Immature natural killer cell (primary cell): ENCODE data around the gene FIP1L1. TPM values are rescaled to one million over a fixed set of nuclear protein-coding genes. Genes with fewer than 3 reads are reported as not detected.
A peak's percentile ranks its signal among the peaks of the same experiment; 100 is the strongest.

Source experiments
- DNase-seq, 3 donors: peaks; one replicate each; pipeline ENCODE4 v3.0.0; 2022; ENCODE audit warnings: mixed read lengths in 1 of 3
- H3K27ac Mint-ChIP-seq, 6 donors: one replicate each; pipeline ENCODE4 v1.8.0; 2020; ENCODE audit warnings: mixed read lengths in 6 of 6, mild to moderate bottlenecking in 5 of 6, inconsistent platforms in 4 of 6, moderate library complexity in 3 of 6
- H3K27me3 Mint-ChIP-seq, 3 donors: one replicate each; pipeline ENCODE4 v1.8.0; 2020 to 2021; ENCODE audit warnings: low read depth in 3 of 3, mild to moderate bottlenecking in 3 of 3, mixed read lengths in 3 of 3, moderate library complexity in 3 of 3, inconsistent platforms in 1 of 3
- H3K36me3 Mint-ChIP-seq, 3 donors: one replicate each; pipeline ENCODE4 v1.8.0; 2020; ENCODE audit warnings: mixed read lengths in 3 of 3, inconsistent platforms in 2 of 3, mild to moderate bottlenecking in 2 of 3
- H3K4me1 Mint-ChIP-seq, 2 donors: one replicate each; pipeline ENCODE4 v1.8.0; 2020; ENCODE audit warnings: inconsistent platforms in 2 of 2, mild to moderate bottlenecking in 2 of 2, mixed read lengths in 2 of 2, moderate library complexity in 1 of 2
- H3K4me3 Mint-ChIP-seq, 5 donors: one replicate each; pipeline ENCODE4 v1.8.0; 2020; ENCODE audit warnings: mild to moderate bottlenecking in 5 of 5, mixed read lengths in 5 of 5, inconsistent platforms in 3 of 5, moderate library complexity in 3 of 5
- H3K9me3 Mint-ChIP-seq, 6 donors: one replicate each; pipeline ENCODE4 v1.8.0; 2020; ENCODE audit warnings: mild to moderate bottlenecking in 6 of 6, mixed read lengths in 6 of 6, inconsistent platforms in 4 of 6, moderate library complexity in 3 of 6
- polyA plus RNA-seq, 3 donors: library from polyadenylated mRNA; unstranded; fragments of 300-500 nt; fragmentation: Illumina TruSeq; gene quantifications; one replicate each; pipeline ENCODE4 v1.2.3, GENCODE V29; 2021

Gene FIP1L1
- polyA plus RNA-seq, 3 donors from 2014 or later = 43.3 to 75.8 (median 75.3) TPM

DNA sequence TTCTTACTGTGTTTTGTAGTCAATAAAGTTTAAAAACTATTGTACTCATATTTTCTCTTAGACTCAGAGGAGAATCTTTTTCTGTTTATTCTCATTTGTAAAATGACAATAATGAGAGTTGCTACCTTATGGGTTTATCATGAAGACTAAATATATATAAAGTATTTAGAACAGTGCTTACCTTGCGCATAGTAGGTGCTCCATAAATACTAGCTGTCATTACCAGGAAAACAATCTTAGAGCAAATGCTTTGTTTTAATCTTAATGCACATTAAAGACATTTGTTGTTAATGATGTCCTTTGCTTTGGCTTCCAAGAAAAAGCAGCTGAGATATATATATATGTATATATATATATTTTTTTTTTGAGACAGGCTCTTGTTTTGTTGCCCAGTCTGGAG is 44.9 kb downstream of the FIP1L1 start:
- Mint-ChIP-seq H3K36me3 (peaks cover 3 to 5% (median 3%) of the 10 kb centered on the region in 3 donors), H3K4me1 (peaks cover 0 to 22% of the 10 kb centered on the region in 2 donors), H3K9me3 (no peaks in the 10 kb centered on the region), H3K27me3 (peaks cover 0 to 4% (median 0%) of the 10 kb centered on the region in 3 donors), H3K4me3 (no peak overlapping the region), H3K27ac (no peak overlapping the region)
- no peak for DNase-seq

- Mint-ChIP-seq H3K27ac (peak overlapping the region in 1 of 6 donors; percentile 45), H3K4me3 (no peak overlapping the region), H3K36me3 (peaks cover 8 to 16% (median 9%) of the 10 kb centered on the region in 3 donors), H3K4me1 (peaks cover 0 to 15% of the 10 kb centered on the region in 2 donors), H3K27me3 (no peaks in the 10 kb centered on the region), H3K9me3 (no peaks in the 10 kb centered on the region)
- no peak for DNase-seq
Observed at GRCh38 chr4:53424280-53424679, 46.8 kb downstream of the FIP1L1 start.

DNA sequence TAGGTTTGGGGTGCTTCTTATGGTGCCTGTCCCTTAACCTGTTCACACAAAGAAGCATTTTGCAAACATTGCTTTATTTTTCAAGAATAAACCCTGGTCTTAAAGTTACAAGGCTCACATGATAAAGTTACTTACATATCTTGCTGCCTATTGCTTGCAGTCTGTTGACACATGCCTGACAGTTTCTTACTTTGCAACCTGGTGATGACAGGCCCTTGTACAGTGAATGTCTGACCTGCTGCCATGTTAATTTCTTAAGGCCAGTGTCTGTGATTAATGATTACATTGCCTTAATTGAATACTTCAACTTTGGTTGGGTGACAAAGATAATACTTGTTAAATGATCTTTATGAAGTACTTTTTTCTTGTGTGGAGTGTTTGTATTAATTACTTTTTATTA is 49.9 kb downstream of the FIP1L1 start:
- Mint-ChIP-seq H3K4me3 (no peak overlapping the region), H3K27ac (no peak overlapping the region), H3K9me3 (no peaks in the 10 kb centered on the region), H3K4me1 (peaks cover 14 to 31% of the 10 kb centered on the region in 2 donors), H3K36me3 (peaks cover 11 to 23% (median 18%) of the 10 kb centered on the region in 3 donors), H3K27me3 (no peaks in the 10 kb centered on the region)
- DNase-seq = no peak

- Mint-ChIP-seq H3K27me3 (no peaks in the 10 kb centered on the region), H3K9me3 (no peaks in the 10 kb centered on the region), H3K27ac (peak overlapping the region in 1 of 6 donors; percentile 48), H3K4me3 (peak overlapping the region in 2 of 5 donors; percentile 6 to 39), H3K4me1 (peaks cover 14 to 31% of the 10 kb centered on the region in 2 donors), H3K36me3 (peaks cover 15 to 28% (median 19%) of the 10 kb centered on the region in 3 donors)
- peak in 2 of 3 donors; percentile 13 to 25 for DNase-seq
Observed at GRCh38 chr4:53431052-53431451, 53.6 kb downstream of the FIP1L1 start.

DNA sequence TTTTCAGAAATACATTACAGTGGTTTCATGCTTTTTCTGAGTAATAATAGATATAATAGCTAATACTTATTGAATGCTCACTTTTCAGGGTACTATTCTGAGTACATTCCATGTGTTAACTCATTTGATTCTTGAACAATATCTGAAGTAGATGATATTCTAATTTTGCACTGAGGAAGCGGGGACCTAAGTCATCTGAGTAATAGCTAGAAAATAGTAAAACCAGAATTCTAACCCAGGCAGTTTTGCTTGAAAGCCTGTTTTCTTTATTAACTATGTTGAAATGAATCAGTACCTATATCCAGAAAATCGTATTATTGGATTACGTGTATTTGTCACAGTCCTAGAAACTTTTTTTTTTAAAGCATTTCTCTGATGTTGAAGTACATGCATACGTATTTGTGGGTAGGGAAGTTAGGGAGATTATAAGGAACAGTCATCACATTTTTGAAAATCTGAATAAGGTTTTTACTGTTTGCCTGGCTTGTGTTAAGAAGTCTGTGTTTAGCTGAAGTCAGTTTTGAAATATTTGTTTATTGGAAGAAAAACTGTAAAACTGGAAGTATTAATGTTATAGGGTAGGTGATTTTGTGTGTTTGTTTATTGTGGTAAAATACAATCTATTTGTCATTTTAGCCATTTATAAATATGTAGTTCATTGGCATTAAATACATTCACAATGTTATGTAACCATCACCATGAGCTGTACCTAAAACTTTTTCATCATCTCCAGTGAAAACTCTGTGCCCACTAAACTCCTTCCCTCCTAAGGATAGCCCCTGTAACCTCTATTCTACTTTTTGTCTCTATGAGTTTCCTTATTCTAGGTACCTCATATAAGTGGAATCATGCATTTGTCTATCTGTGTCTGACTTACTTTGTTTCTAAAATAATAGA is 55.3 kb downstream of the FIP1L1 start:
- Mint-ChIP-seq H3K27ac (peak overlapping the region in 1 of 6 donors; percentile 65), H3K36me3 (peaks cover 15 to 28% (median 26%) of the 10 kb centered on the region in 3 donors), H3K9me3 (peaks cover 0 to 1% (median 0%) of the 10 kb centered on the region in 6 donors), H3K27me3 (no peaks in the 10 kb centered on the region), H3K4me1 (peaks cover 14 to 35% of the 10 kb centered on the region in 2 donors), H3K4me3 (no peak overlapping the region)
- no peak for DNase-seq

GRCh38 chr4:53436251-53436650 is 58.8 kb downstream of the FIP1L1 start:
- Mint-ChIP-seq H3K4me3 (no peak overlapping the region), H3K9me3 (peaks cover 0 to 1% (median 0%) of the 10 kb centered on the region in 6 donors), H3K27ac (no peak overlapping the region), H3K27me3 (no peaks in the 10 kb centered on the region), H3K36me3 (peaks cover 5 to 23% (median 19%) of the 10 kb centered on the region in 3 donors), H3K4me1 (peaks cover 20 to 58% of the 10 kb centered on the region in 2 donors)
- no peak for DNase-seq

GRCh38 chr4:53441564-53441963 is 64.1 kb downstream of the FIP1L1 start:
- DNase-seq = no peak
- H3K4me1 Mint-ChIP-seq = peaks cover 26 to 58% of the 10 kb centered on the region in 2 donors
- H3K36me3 Mint-ChIP-seq = peaks cover 10 to 34% (median 22%) of the 10 kb centered on the region in 3 donors
- H3K4me3 Mint-ChIP-seq = no peak overlapping the region
- H3K27ac Mint-ChIP-seq = peak overlapping the region in 5 of 6 donors; percentile 10 to 42 (median 19)
- peaks cover 0 to 1% (median 0%) of the 10 kb centered on the region in 6 donors for H3K9me3 Mint-ChIP-seq
- no peaks in the 10 kb centered on the region for H3K27me3 Mint-ChIP-seq

DNA sequence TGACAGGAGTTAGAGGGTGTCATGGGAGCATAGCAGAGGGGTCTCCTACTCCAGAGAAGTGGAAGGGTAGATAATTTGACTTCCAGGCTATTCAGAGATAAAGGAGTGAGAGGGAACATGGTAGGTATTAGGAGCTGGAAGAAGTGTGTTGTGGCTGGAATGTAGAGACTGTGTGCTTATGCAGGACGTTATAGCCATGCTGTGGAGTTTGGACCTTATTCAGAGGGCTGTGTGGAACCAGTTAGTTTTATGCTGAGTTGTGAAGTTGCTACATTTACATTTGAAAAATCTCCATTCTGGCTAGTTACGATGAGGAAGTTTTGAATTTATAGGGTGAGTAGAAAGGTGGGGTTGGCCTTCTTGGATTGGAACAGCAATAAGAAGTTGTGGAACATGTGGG is 67.5 kb downstream of the FIP1L1 start:
- Mint-ChIP-seq H3K4me3 (no peak overlapping the region), H3K27ac (no peak overlapping the region), H3K36me3 (peaks cover 15 to 33% (median 15%) of the 10 kb centered on the region in 3 donors), H3K4me1 (peaks cover 23 to 53% of the 10 kb centered on the region in 2 donors), H3K9me3 (no peaks in the 10 kb centered on the region), H3K27me3 (no peaks in the 10 kb centered on the region)
- DNase-seq = no peak

- Mint-ChIP-seq H3K27me3 (no peaks in the 10 kb centered on the region), H3K27ac (peak overlapping the region in 2 of 6 donors; percentile 44 to 48), H3K4me3 (no peak overlapping the region), H3K36me3 (peaks cover 23 to 41% (median 24%) of the 10 kb centered on the region in 3 donors), H3K9me3 (no peaks in the 10 kb centered on the region), H3K4me1 (peaks cover 5 to 45% of the 10 kb centered on the region in 2 donors)
- no peak for DNase-seq
Observed at GRCh38 chr4:53450773-53451172, 73.3 kb downstream of the FIP1L1 start.

DNA sequence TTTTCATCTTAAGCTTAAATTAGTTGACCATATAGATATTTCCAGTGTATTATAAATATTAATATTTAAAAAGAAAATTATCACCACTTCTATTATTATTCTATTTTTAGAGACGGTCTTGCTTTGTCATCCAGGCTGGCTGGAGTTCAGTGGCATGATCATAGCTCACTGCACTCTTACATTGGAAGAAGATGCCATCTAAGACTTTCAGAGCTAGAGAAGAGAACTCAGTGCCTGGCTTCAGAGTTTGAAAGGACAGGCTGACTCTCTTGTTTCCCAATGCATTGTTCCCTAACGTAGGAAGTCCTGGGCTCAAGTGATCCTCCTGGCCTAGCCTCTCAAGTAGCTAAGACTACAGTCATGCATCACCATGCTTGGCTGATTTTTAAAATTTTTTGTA is 75.9 kb downstream of the FIP1L1 start:
- no peaks in the 10 kb centered on the region for H3K27me3 Mint-ChIP-seq
- H3K27ac Mint-ChIP-seq = no peak overlapping the region
- peaks cover 1 to 28% of the 10 kb centered on the region in 2 donors for H3K4me1 Mint-ChIP-seq
- peaks cover 21 to 34% (median 25%) of the 10 kb centered on the region in 3 donors for H3K36me3 Mint-ChIP-seq
- no peak for DNase-seq
- H3K4me3 Mint-ChIP-seq = no peak overlapping the region
- no peaks in the 10 kb centered on the region for H3K9me3 Mint-ChIP-seq

DNA sequence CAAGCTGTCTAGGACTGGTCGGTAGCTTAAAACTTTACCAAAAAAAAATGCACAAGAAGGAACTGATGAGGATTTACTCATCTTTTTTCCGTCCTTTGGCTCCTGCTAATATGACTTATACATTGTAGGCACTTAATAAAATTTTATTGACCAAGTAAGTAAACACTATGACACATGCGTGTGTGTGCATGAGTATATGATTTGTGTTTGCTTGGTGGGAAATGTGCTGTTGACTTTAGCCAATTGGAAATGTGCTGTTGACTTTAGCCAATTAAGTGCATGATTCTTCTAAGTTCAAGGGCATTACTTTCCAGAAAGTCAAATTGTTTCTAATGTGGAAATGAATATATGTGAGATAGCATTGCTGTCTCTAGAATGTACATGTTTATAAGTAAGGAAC is 78.3 kb downstream of the FIP1L1 start:
- no peak overlapping the region for H3K27ac Mint-ChIP-seq
- H3K4me3 Mint-ChIP-seq = no peak overlapping the region
- peaks cover 0 to 19% of the 10 kb centered on the region in 2 donors for H3K4me1 Mint-ChIP-seq
- H3K36me3 Mint-ChIP-seq = peaks cover 27 to 51% (median 34%) of the 10 kb centered on the region in 3 donors
- H3K27me3 Mint-ChIP-seq = no peaks in the 10 kb centered on the region
- no peaks in the 10 kb centered on the region for H3K9me3 Mint-ChIP-seq
- no peak for DNase-seq

DNA sequence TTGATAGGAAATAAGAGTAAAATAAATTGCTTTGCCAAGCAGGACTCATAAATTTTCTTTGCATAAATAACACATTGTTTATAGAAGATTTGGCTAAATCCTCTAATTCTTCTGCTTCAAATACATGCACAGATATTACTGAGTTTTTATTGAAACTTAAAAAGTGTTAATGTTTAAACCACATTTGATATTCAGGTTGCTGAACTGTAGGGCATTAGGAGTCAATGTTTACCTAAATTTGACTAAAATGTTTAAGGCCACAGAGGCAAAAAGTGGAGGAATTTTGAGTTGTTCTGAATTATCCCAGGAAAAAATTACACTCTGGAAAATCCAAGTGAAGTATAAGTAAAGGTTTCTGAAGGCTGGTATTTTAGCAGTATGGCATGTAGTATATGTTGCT is 78.7 kb downstream of the FIP1L1 start:
- H3K4me3 Mint-ChIP-seq = no peak overlapping the region
- H3K4me1 Mint-ChIP-seq = peaks cover 0 to 15% of the 10 kb centered on the region in 2 donors
- H3K27ac Mint-ChIP-seq = no peak overlapping the region
- H3K36me3 Mint-ChIP-seq = peaks cover 27 to 52% (median 38%) of the 10 kb centered on the region in 3 donors
- no peaks in the 10 kb centered on the region for H3K9me3 Mint-ChIP-seq
- DNase-seq = no peak
- no peaks in the 10 kb centered on the region for H3K27me3 Mint-ChIP-seq

- Mint-ChIP-seq H3K27me3 (no peaks in the 10 kb centered on the region), H3K4me1 (peaks cover 0 to 4% of the 10 kb centered on the region in 2 donors), H3K27ac (no peak overlapping the region), H3K36me3 (peaks cover 32 to 55% (median 43%) of the 10 kb centered on the region in 3 donors), H3K4me3 (no peak overlapping the region), H3K9me3 (no peaks in the 10 kb centered on the region)
- no peak for DNase-seq
Observed at GRCh38 chr4:53459548-53459947, 82.1 kb downstream of the FIP1L1 start.

DNA sequence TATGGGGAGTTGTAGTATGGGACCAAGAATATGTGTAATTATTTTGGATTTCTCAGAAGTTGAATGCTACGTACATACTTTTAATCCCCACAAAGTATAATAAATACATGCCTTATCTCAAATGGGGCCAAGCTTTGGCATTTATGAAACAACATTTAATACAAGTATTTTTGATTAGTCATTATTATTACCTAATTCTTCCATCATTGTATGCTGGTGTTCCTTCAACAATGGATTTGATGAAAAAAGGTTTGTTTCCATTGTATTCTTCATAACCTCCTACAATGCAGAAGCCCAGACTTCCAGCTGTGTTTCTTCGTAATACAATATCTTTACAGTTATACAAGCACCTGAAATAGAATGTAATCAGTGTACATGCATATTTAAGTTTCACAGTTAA is 83.8 kb downstream of the FIP1L1 start:
- Mint-ChIP-seq H3K9me3 (peaks cover 0 to 2% (median 0%) of the 10 kb centered on the region in 6 donors), H3K27ac (no peak overlapping the region), H3K36me3 (peaks cover 29 to 42% (median 30%) of the 10 kb centered on the region in 3 donors), H3K27me3 (peaks cover 0 to under 1% (median 0%) of the 10 kb centered on the region in 3 donors), H3K4me3 (no peak overlapping the region), H3K4me1 (no peaks in the 10 kb centered on the region)
- DNase-seq = no peak
